ENCODE data around the gene TMEM31.

DNA sequence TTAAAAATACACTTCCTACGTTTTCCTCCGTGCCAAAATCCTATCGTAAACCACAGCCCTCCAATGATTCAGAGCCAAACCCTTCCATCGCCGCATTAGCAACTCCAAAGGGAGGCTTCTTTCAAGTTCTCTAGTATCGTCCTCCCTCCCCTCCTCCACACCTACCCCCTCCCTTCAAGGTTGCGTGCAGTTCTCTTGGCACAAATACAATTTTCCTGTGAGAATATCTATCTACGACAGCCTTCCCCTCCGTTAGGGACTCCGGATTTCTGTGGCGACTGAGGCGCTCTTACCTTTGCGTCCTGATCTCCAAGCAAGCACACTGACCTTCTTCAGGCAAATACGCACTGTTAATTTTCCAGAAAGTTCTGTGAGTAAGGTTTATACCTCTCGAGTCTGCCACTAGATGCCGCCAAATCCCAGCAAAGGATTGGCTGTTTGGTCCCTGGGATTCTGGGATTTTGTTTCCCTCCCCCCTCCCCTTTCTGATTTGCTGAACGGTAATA, 23.0 kb upstream of the TMEM31 start:
- TF ChIP-seq ELF1 (IDR thresholded peaks at IDR 0.05) (no peak), POLR2AphosphoS5 (IDR thresholded peaks at IDR 0.05; ENCODE audit: low read depth, low read length) (peak; percentile 69), TAF1 (IDR thresholded peaks at IDR 0.05; ENCODE audit: borderline replicate concordance, low read depth, low read length) (no peak), EP300 (IDR thresholded peaks at IDR 0.05; ENCODE audit: borderline replicate concordance in 1 of 2, low read depth in 1 of 2, low read length in 1 of 2) (no peak), JUND (IDR thresholded peaks at IDR 0.05) (no peak)
- TF ChIP-seq, protein P1, sequence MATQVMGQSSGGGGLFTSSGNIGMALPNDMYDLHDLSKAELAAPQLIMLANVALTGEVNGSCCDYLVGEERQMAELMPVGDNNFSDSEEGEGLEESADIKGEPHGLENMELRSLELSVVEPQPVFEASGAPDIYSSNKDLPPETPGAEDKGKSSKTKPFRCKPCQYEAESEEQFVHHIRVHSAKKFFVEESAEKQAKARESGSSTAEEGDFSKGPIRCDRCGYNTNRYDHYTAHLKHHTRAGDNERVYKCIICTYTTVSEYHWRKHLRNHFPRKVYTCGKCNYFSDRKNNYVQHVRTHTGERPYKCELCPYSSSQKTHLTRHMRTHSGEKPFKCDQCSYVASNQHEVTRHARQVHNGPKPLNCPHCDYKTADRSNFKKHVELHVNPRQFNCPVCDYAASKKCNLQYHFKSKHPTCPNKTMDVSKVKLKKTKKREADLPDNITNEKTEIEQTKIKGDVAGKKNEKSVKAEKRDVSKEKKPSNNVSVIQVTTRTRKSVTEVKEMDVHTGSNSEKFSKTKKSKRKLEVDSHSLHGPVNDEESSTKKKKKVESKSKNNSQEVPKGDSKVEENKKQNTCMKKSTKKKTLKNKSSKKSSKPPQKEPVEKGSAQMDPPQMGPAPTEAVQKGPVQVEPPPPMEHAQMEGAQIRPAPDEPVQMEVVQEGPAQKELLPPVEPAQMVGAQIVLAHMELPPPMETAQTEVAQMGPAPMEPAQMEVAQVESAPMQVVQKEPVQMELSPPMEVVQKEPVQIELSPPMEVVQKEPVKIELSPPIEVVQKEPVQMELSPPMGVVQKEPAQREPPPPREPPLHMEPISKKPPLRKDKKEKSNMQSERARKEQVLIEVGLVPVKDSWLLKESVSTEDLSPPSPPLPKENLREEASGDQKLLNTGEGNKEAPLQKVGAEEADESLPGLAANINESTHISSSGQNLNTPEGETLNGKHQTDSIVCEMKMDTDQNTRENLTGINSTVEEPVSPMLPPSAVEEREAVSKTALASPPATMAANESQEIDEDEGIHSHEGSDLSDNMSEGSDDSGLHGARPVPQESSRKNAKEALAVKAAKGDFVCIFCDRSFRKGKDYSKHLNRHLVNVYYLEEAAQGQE (IDR thresholded peaks at IDR 0.05; ENCODE audit: low read depth, low read length): no peak
- TF ChIP-seq, protein P2, sequence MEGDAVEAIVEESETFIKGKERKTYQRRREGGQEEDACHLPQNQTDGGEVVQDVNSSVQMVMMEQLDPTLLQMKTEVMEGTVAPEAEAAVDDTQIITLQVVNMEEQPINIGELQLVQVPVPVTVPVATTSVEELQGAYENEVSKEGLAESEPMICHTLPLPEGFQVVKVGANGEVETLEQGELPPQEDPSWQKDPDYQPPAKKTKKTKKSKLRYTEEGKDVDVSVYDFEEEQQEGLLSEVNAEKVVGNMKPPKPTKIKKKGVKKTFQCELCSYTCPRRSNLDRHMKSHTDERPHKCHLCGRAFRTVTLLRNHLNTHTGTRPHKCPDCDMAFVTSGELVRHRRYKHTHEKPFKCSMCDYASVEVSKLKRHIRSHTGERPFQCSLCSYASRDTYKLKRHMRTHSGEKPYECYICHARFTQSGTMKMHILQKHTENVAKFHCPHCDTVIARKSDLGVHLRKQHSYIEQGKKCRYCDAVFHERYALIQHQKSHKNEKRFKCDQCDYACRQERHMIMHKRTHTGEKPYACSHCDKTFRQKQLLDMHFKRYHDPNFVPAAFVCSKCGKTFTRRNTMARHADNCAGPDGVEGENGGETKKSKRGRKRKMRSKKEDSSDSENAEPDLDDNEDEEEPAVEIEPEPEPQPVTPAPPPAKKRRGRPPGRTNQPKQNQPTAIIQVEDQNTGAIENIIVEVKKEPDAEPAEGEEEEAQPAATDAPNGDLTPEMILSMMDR (IDR thresholded peaks at IDR 0.05): peak; percentile 78
- TF ChIP-seq, protein P3, sequence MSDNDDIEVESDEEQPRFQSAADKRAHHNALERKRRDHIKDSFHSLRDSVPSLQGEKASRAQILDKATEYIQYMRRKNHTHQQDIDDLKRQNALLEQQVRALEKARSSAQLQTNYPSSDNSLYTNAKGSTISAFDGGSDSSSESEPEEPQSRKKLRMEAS (IDR thresholded peaks at IDR 0.05; ENCODE audit: low read depth): peak; percentile 39; the same call in 1 of the 2 replicates
